GM20000 (cell line): ENCODE data around the gene FAIM2.

Source experiments
- DNase-seq: peaks from one replicate; pipeline ENCODE4 v3.0.0; 2012; ENCODE audit warnings: low spot score
- TF ChIP-seq, protein P1 (sequence below): IDR thresholded peaks from 2 replicates; pipeline ENCODE4 v1.5.1; 2012; ENCODE audit warnings: mild to moderate bottlenecking, control low read depth; ENCODE audit errors: extremely low read depth, missing control alignments

FAIM2 gene

GRCh38 chr12:49903700-49904423 lies at the start of gene FAIM2:
TSS of gene FAIM2 (minus strand) at chr12:49903900. CDS start at chr12:49903792, 108 bp downstream.
- DNase-seq: no peak
- TF ChIP-seq, protein P1, sequence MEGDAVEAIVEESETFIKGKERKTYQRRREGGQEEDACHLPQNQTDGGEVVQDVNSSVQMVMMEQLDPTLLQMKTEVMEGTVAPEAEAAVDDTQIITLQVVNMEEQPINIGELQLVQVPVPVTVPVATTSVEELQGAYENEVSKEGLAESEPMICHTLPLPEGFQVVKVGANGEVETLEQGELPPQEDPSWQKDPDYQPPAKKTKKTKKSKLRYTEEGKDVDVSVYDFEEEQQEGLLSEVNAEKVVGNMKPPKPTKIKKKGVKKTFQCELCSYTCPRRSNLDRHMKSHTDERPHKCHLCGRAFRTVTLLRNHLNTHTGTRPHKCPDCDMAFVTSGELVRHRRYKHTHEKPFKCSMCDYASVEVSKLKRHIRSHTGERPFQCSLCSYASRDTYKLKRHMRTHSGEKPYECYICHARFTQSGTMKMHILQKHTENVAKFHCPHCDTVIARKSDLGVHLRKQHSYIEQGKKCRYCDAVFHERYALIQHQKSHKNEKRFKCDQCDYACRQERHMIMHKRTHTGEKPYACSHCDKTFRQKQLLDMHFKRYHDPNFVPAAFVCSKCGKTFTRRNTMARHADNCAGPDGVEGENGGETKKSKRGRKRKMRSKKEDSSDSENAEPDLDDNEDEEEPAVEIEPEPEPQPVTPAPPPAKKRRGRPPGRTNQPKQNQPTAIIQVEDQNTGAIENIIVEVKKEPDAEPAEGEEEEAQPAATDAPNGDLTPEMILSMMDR: no peak

- TF ChIP-seq, protein P1: no peak
- DNase-seq: no peak
These were observed 49.5 kb upstream of the FAIM2 start for GRCh38 chr12:49953151-49953550.

GRCh38 chr12:49952391-49953055 lies 48.8 kb upstream of the FAIM2 start:
- no peak for DNase-seq
- TF ChIP-seq, protein P1: no peak

DNA sequence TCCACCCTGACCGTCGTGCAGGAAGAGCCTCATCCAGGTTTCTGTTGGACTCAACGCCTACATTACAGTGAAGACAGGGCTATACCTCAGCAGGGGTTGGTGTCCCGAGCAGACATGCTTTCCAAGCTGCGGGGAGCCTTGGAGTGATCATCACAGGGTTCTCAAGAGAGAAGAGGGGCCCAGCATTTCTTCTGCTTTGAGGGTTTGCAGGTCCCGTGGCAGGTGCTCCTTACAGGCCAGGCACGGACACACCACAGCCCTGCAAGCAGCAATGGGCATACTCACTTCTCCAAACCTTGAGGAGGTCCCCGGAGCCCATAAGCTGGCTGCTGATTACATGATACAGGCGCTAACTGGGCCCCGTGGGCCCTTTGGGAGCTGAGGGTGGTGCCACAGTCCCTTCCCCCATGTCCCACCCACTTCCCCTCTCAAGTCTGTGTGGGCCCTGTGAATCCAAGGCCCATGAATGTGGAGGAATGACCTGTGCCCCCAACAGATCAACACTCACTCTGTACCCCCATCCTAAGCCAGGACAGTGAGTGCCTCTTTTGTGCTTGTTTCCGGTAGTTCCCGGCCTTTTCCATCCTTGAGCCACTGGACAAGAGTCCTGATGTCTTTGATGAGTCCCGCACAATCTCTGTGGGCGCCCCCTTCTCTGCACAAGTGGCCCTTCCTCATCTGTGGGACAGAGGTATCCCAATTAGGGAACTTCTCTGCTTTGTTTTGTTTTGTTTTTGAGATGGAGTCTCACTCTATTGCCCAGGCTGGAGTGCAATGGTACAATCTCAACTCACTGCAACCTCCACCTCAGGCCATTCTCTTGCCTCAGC lies 47.9 kb upstream of the FAIM2 start:
- no peak for DNase-seq
- TF ChIP-seq, protein P1: no peak

DNA sequence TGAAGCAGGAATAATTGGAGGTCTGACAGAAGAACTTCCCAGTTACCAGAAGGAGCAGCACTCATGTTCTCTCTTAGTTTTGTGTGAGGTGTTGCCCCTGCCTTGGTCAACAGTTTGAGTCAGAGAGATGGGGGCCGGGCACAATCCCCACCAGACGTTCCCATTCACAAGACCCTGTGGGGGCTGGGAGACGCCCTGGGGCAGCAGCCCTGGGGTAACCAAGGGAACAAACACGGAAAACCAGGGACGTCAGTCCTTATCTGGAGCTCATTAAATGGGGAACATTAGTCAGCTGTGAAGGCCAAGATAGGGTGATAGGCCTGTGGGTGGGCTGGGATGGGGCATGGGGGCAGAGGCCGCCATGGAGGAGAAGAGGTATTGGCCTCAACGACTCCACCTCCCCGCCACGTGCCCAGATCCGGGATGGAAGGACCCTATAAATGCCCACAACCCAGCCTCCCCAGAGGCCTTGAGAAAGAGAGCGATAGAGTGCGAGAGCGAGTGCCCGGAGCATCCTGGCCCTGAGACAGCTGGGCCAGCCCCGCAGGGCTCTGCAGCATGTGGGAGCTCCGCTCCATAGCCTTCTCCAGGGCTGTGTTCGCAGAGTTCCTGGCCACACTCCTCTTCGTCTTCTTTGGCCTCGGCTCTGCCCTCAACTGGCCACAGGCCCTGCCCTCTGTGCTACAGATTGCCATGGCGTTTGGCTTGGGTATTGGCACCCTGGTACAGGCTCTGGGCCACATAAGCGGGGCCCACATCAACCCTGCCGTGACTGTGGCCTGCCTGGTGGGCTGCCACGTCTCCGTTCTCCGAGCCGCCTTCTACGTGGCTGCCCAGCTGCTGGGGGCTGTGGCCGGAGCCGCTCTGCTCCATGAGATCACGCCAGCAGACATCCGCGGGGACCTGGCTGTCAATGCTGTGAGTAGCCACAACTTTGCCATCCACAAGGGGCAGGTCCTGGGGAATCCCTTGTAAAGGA lies 46.9 kb upstream of the FAIM2 start, which contains the start of gene AQP2:
Gene AQP2, plus strand, starts transcription at position 465 of the 979 bp plus-strand sequence. Its CDS starts 94 bp downstream, at position 559.
- TF ChIP-seq, protein P1: no peak
- DNase-seq: no peak

DNA sequence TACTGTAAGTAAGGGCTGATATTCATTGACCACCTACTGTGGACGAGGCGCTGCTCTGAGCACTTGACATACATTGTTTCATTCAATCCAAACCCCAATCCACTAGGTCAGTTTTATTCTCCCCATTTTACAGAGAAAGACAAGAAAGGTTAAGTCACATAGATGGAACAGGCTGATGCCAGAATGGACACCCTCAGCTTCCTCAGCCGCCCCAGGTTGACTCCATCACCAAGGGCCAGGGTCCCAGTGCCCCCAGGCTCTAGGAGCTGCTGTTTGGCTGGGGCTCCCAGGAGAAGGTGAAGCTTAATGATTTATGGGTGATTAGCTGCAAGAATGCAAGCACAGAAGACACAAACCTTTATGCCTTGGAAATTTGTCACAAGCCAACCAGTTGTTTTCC lies 46.2 kb upstream of the FAIM2 start:
- TF ChIP-seq, protein P1: no peak
- no peak for DNase-seq
